Measurements from ENCODE around the gene JAZF1.

JAZF1 gene

GRCh38 chr7:28136885-28137284 lies 43.7 kb downstream of the JAZF1 start:
- FAIRE-seq, result peak; percentile 52
- DNase-seq (ENCODE audit: low spot score), result no peak

- peak; percentile 70 for FAIRE-seq
- DNase-seq (ENCODE audit: low spot score), result no peak
These were observed 44.2 kb downstream of the JAZF1 start for GRCh38 chr7:28136420-28136819.

- no peak for DNase-seq (ENCODE audit: low spot score)
- no peak for FAIRE-seq
These were observed 44.8 kb downstream of the JAZF1 start for GRCh38 chr7:28135760-28136159.

- DNase-seq (ENCODE audit: low spot score) (no peak), FAIRE-seq (no peak)
These were observed 45.3 kb downstream of the JAZF1 start for GRCh38 chr7:28135315-28135714.

GRCh38 chr7:28133872-28134271 lies 46.7 kb downstream of the JAZF1 start:
- DNase-seq (ENCODE audit: low spot score), result no peak
- FAIRE-seq, result no peak

- DNase-seq (ENCODE audit: low spot score) (no peak), FAIRE-seq (no peak)
These were observed 47.4 kb downstream of the JAZF1 start for GRCh38 chr7:28132959-28133870.

GRCh38 chr7:28130277-28130676 lies 50.3 kb downstream of the JAZF1 start:
- no peak for FAIRE-seq

GRCh38 chr7:28128608-28129007 lies 52.0 kb downstream of the JAZF1 start:
- FAIRE-seq, result no peak

More at GRCh38 chr7:28130277-28130676, 50.3 kb downstream of the JAZF1 start:
- DNase-seq (ENCODE audit: low spot score), result no peak

GRCh38 chr7:28126410-28127041 lies 54.1 kb downstream of the JAZF1 start:
- FAIRE-seq, result no peak

More at GRCh38 chr7:28128608-28129007, 52.0 kb downstream of the JAZF1 start:
- DNase-seq (ENCODE audit: low spot score), result no peak

GRCh38 chr7:28125431-28126409 lies 54.9 kb downstream of the JAZF1 start:
- DNase-seq (ENCODE audit: low spot score) (no peak), FAIRE-seq (peak; percentile 68)

More at GRCh38 chr7:28126410-28127041, 54.1 kb downstream of the JAZF1 start:
- no peak for DNase-seq (ENCODE audit: low spot score)

GRCh38 chr7:28124413-28124812 lies 56.2 kb downstream of the JAZF1 start:
- DNase-seq (ENCODE audit: low spot score) (no peak), FAIRE-seq (no peak)

- FAIRE-seq (no peak), DNase-seq (ENCODE audit: low spot score) (no peak)
These were observed 56.8 kb downstream of the JAZF1 start for GRCh38 chr7:28123752-28124151.

- FAIRE-seq, result no peak
These were observed 59.1 kb downstream of the JAZF1 start for GRCh38 chr7:28121496-28121895.

GRCh38 chr7:28116041-28116440 lies 64.6 kb downstream of the JAZF1 start:
- no peak for FAIRE-seq
- DNase-seq (ENCODE audit: low spot score), result no peak

More at GRCh38 chr7:28121496-28121895, 59.1 kb downstream of the JAZF1 start:
- no peak for DNase-seq (ENCODE audit: low spot score)

GRCh38 chr7:28115261-28115660 lies 65.3 kb downstream of the JAZF1 start:
- DNase-seq (ENCODE audit: low spot score) (no peak), FAIRE-seq (no peak)

GRCh38 chr7:28114056-28114455 lies 66.5 kb downstream of the JAZF1 start:
- DNase-seq (ENCODE audit: low spot score) (no peak), FAIRE-seq (no peak)

GRCh38 chr7:28112883-28113540 lies 67.6 kb downstream of the JAZF1 start:
- no peak for DNase-seq (ENCODE audit: low spot score)
- FAIRE-seq, result no peak

- DNase-seq (ENCODE audit: low spot score) (no peak), FAIRE-seq (no peak)
These were observed 68.1 kb downstream of the JAZF1 start for GRCh38 chr7:28112467-28112866.

GRCh38 chr7:28112012-28112411 lies 68.6 kb downstream of the JAZF1 start:
- no peak for FAIRE-seq
- no peak for DNase-seq (ENCODE audit: low spot score)

GRCh38 chr7:28110427-28111012 lies 70.1 kb downstream of the JAZF1 start:
- DNase-seq (ENCODE audit: low spot score) (no peak), FAIRE-seq (no peak)

Data from urothelium cell line (cell line).